Esophagus muscularis mucosa (tissue), 3 donors: ENCODE results near the gene NARF.

Experiments
- CTCF ChIP-seq, 3 experiments: fragments of 200-600 bp in 2 of 3; fragments of 450-650 bp in 1 of 3; sonication (generic) in 2 of 3; IDR thresholded peaks; one replicate each; pipeline ENCODE4 v1.5.1; 2017 to 2019; ENCODE audit warnings: antibody characterized with exemption in 3 of 3, mild to moderate bottlenecking in 2 of 3, moderate library complexity in 1 of 3
- EP300 ChIP-seq: sonication (generic); formaldehyde crosslinking; IDR thresholded peaks from one replicate; pipeline ENCODE4 v1.6.1; 2017; ENCODE audit warnings: antibody characterized with exemption

DNA sequence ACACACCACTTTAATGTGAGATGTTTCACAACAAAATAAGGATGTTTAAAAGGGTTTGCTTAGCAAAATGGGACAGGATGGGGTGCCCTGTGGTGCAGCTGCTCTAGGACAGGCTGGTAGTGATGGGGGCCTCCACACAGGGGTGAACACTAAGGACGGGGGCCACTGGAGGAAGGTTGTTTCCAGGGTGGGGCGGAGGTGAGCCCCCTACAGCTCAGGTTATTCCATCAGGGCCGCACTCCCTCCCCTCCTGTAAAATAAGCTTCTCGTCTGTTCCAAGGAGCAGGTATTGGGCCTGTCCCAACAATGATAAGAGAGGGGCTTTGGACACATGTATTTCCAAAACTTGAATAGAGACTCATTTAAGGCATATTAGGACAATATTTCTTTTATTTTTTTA, 42.3 kb upstream of the NARF start:
- TF ChIP-seq EP300: no peak
- TF ChIP-seq CTCF (IDR thresholded peaks at IDR 0.05): no peak
